B cell (primary cell): ENCODE results near the gene RNF223. TPM values are rescaled to one million over a fixed set of nuclear protein-coding genes. Genes with fewer than 3 reads are reported as not detected.
A peak's percentile ranks its signal among the peaks of the same experiment; 100 is the strongest.

Source experiments
- ATAC-seq: fragments of 200-7000 bp; cut with Tn5 transposase; one replicate; pipeline ENCODE4 v1.10.0; 2021; ENCODE audit warnings: low read depth, mild to moderate bottlenecking, moderate number of reproducible peaks, moderate library complexity
- CTCF ChIA-PET: fragments of 350-600 bp; sonication (Branson Sonifier 250); formaldehyde crosslinking; loops from one replicate; lab custom pipeline; 2021; ENCODE audit warnings: antibody characterized with exemption, inconsistent platforms; lab: Charles Lee
- POLR2A ChIA-PET: fragments of 350-600 bp; sonication (Branson Sonifier 250); formaldehyde crosslinking; loops from one replicate; lab custom pipeline; 2021; ENCODE audit warnings: antibody characterized with exemption; lab: Charles Lee
- DNase-seq: peaks from one replicate; pipeline ENCODE4 v3.0.0; 2013
- H2AFZ ChIP-seq: 2 replicates; pipeline ENCODE4 v1.6.1; 2012; ENCODE audit warnings: mild to moderate bottlenecking, low read depth, low read length; ENCODE audit not compliant: insufficient read depth, poor library complexity, severe bottlenecking
- H3K27ac ChIP-seq, 2 donors: 1 replicate in 1 of 2; 2 replicates in 1 of 2; pipeline ENCODE4 v1.5.1; 2012 to 2013; ENCODE audit warnings: low read length in 2 of 2, mild to moderate bottlenecking in 2 of 2, moderate library complexity in 1 of 2
- H3K27me3 ChIP-seq, 4 experiments: fragments of 200-600 bp in 1 of 4; sonication (generic) in 1 of 4; replicated peaks in 1 of 4; 1 replicate in 2 of 4; 2 replicates in 2 of 4; pipeline versions ENCODE4 v1.6.1 to v1.7.0; 2013 to 2016; ENCODE audit warnings: low read length in 3 of 4, mild to moderate bottlenecking in 2 of 4, mixed read lengths in 1 of 4, moderate library complexity in 1 of 4; ENCODE audit not compliant: insufficient read depth in 4 of 4, control insufficient read depth in 3 of 4; ENCODE audit errors: control extremely low read depth in 1 of 4
- H3K36me3 ChIP-seq, 2 experiments: replicated peaks in 1 of 2; 1 replicate in 1 of 2; 2 replicates in 1 of 2; pipeline versions ENCODE4 v1.6.1 to v1.7.1; 2013; ENCODE audit warnings: low read length in 1 of 2; ENCODE audit not compliant: insufficient read depth in 2 of 2, control insufficient read depth in 1 of 2; ENCODE audit errors: control extremely low read depth in 1 of 2, extremely low read depth in 1 of 2
- H3K4me1 ChIP-seq, 2 donors: fragments of 200-600 bp in 1 of 2; sonication (generic) in 1 of 2; 1 replicate in 1 of 2; 2 replicates in 1 of 2; pipeline versions ENCODE4 v1.5.1 to v1.6.1; 2013 to 2017; ENCODE audit warnings: low read length in 2 of 2; ENCODE audit not compliant: control insufficient read depth in 2 of 2, insufficient read depth in 2 of 2
- H3K4me2 ChIP-seq: replicated peaks from 2 replicates; pipeline ENCODE3; 2012; ENCODE audit warnings: mild to moderate bottlenecking, low read depth, low read length; ENCODE audit not compliant: poor library complexity, severe bottlenecking
- H3K4me3 ChIP-seq, 5 experiments: fragments of 200-600 bp in 1 of 5; sonication (generic) in 1 of 5; 1 replicate in 3 of 5; 2 replicates in 2 of 5; pipeline versions ENCODE4 v1.5.1 to v1.7.0; 2011 to 2016; ENCODE audit warnings: low read length in 4 of 5, mild to moderate bottlenecking in 4 of 5, low read depth in 2 of 5, control low read depth in 1 of 5, moderate library complexity in 1 of 5; ENCODE audit not compliant: insufficient read depth in 1 of 5; ENCODE audit errors: control extremely low read depth in 1 of 5, extremely low read depth in 1 of 5
- H3K79me2 ChIP-seq: fragments of 200-600 bp; sonication (generic); one replicate; pipeline ENCODE4 v1.6.0; 2016; ENCODE audit warnings: low read length; ENCODE audit not compliant: control insufficient read depth, insufficient read depth
- H3K9ac ChIP-seq: fragments of 200-600 bp; sonication (generic); 2 replicates; pipeline ENCODE4 v1.6.1; 2017; ENCODE audit warnings: mild to moderate bottlenecking, low read length, moderate library complexity
- H3K9me3 ChIP-seq, 3 donors: one replicate each; pipeline versions ENCODE4 v1.6.1 to v1.7.1; 2013; ENCODE audit warnings: low read length in 2 of 3; ENCODE audit not compliant: control insufficient read depth in 2 of 3, insufficient read depth in 1 of 3; ENCODE audit errors: control extremely low read depth in 1 of 3
- H4K20me1 ChIP-seq: 2 replicates; pipeline ENCODE4 v1.6.0; 2012; ENCODE audit warnings: mild to moderate bottlenecking, low read length; ENCODE audit not compliant: insufficient read depth, control insufficient read depth, poor library complexity, severe bottlenecking
- H3K27ac Mint-ChIP-seq: one replicate; pipeline ENCODE4 v1.8.0; 2021; ENCODE audit warnings: mixed read lengths
- H3K27me3 Mint-ChIP-seq: one replicate; pipeline ENCODE4 v1.8.0; 2021; ENCODE audit warnings: mixed read lengths
- H3K4me1 Mint-ChIP-seq: one replicate; pipeline ENCODE4 v1.8.0; 2021; ENCODE audit warnings: mixed read lengths
- H3K4me3 Mint-ChIP-seq: one replicate; pipeline ENCODE4 v1.8.0; 2021; ENCODE audit warnings: mixed read lengths
- H3K9me3 Mint-ChIP-seq: one replicate; pipeline ENCODE4 v1.8.0; 2022; ENCODE audit warnings: mixed read lengths; ENCODE audit not compliant: insufficient read depth
- CTCF ChIP-seq: fragments of 200-600 bp; IDR thresholded peaks from one replicate; pipeline ENCODE4 v1.8.0; 2022; ENCODE audit warnings: antibody characterized with exemption, mild to moderate bottlenecking
- EZH2 ChIP-seq: IDR thresholded peaks from 2 replicates; pipeline ENCODE4 v1.6.1; 2012; ENCODE audit warnings: borderline replicate concordance, low read depth, mild to moderate bottlenecking, moderate library complexity, low read length; ENCODE audit not compliant: insufficient read depth, poor library complexity, severe bottlenecking
- WGBS: methylation state at CpG from one replicate; pipeline ENCODE4 v1.1.5; 2013; ENCODE audit warnings: missing lambda C conversion rate; ENCODE audit not compliant: insufficient coverage; 5-methylcytosine and 5-hydroxymethylcytosine counted together
- intact Hi-C: fragments of 100-400 bp; cut with micrococcal nuclease; formaldehyde crosslinking; loops from one replicate; pipeline ENCODE4 v1.10.0; 2022
- polyA plus RNA-seq: library from polyadenylated mRNA; depleted of rRNA; stranded (reverse); fragments of >200 nt; gene quantifications from 2 replicates; pipeline ENCODE4 v1.2.3, GENCODE V29; 2012
- total RNA-seq, 2 donors: library from RNA; stranded (reverse); fragments of 120-200 nt in 1 of 2; gene quantifications; 1 replicate in 1 of 2; 2 replicates in 1 of 2; pipeline versions ENCODE4 v1.2.3 to v1.2.4, GENCODE V29; 2013 to 2022

The RNF223 gene
- total and polyA plus RNA-seq, 2 donors (not counting 1 experiment from before 2014, with no cell fraction given): not detected

GRCh38 chr1:1111516-1112236 lies 37.6 kb upstream of the RNF223 start:
- H3K4me1 Mint-ChIP-seq: peaks cover 11% of the 10 kb centered on the region
- peaks cover 7% of the 10 kb centered on the region for H4K20me1 ChIP-seq
- H3K27ac Mint-ChIP-seq: no peak overlapping the region
- no peaks in the 10 kb centered on the region for H3K27me3 ChIP-seq
- no peak for TF ChIP-seq EZH2
- no peak for TF ChIP-seq CTCF
- WGBS: over 99% methylated on average over 27 of the region's 28 CpGs
- H3K27me3 Mint-ChIP-seq: no peaks in the 10 kb centered on the region
- DNase-seq (peak; percentile 14), ATAC-seq (no peak)
- ChIA-PET CTCF (no interaction called here), POLR2A (interaction anchor here (0.6 kb wide), 1 partner anchor 263 kb away, joined by 3 read pairs; the partner anchor contains the start of gene AURKAIP1)
- no peak overlapping the region for H3K4me3 ChIP-seq
- H3K4me1 ChIP-seq: peaks cover 4 to 6% of the 10 kb centered on the region in 2 donors
- H3K9ac ChIP-seq: no peak overlapping the region
- intact Hi-C loops: no loop called here
- peaks cover 68% of the 10 kb centered on the region for H3K79me2 ChIP-seq
- peaks cover 0 to 31% (median 3%) of the 10 kb centered on the region in 3 donors for H3K9me3 ChIP-seq
- no peak overlapping the region for H3K4me2 ChIP-seq
- H3K27ac ChIP-seq: no peak overlapping the region
- H3K9me3 Mint-ChIP-seq: no peaks in the 10 kb centered on the region
- no peak overlapping the region for H3K4me3 Mint-ChIP-seq
- no peaks in the 10 kb centered on the region for H3K36me3 ChIP-seq
- no peak overlapping the region for H2AFZ ChIP-seq

- H3K27me3 Mint-ChIP-seq: no peaks in the 10 kb centered on the region
- H3K9ac ChIP-seq: no peak overlapping the region
These were observed 36.5 kb upstream of the RNF223 start for GRCh38 chr1:1110561-1110971.

More at GRCh38 chr1:1110561-1110971, 36.5 kb upstream of the RNF223 start:
- H4K20me1 ChIP-seq: peaks cover 10% of the 10 kb centered on the region
- no peak for ATAC-seq
- intact Hi-C loops: no loop called here
- POLR2A ChIA-PET: interaction anchor here (0.7 kb wide), 1 partner anchor 36 kb away, joined by 9 read pairs; no protein-coding TSS in a partner anchor
- Mint-ChIP-seq H3K4me3 (no peak overlapping the region), H3K9me3 (no peaks in the 10 kb centered on the region), H3K27ac (no peak overlapping the region), H3K4me1 (peaks cover 8% of the 10 kb centered on the region)
- no peak overlapping the region for H2AFZ ChIP-seq
- peaks cover 4 to 5% of the 10 kb centered on the region in 2 donors for H3K4me1 ChIP-seq
- H3K36me3 ChIP-seq: no peaks in the 10 kb centered on the region
- H3K4me2 ChIP-seq: no peak overlapping the region
- WGBS: 95% methylated on average over 29 of the region's 29 CpGs
- no peaks in the 10 kb centered on the region for H3K27me3 ChIP-seq
- peaks cover 0 to 31% (median 3%) of the 10 kb centered on the region in 3 donors for H3K9me3 ChIP-seq
- peaks cover 68% of the 10 kb centered on the region for H3K79me2 ChIP-seq
- DNase-seq: no peak
- H3K4me3 ChIP-seq: no peak overlapping the region
- CTCF ChIA-PET: no interaction called here
- no peak for TF ChIP-seq EZH2
- no peak for TF ChIP-seq CTCF
- no peak overlapping the region for H3K27ac ChIP-seq
